GM23338 (cell line): ENCODE results near the gene UBXN7. TPM values are rescaled to one million over a fixed set of nuclear protein-coding genes. Genes with fewer than 3 reads are reported as not detected.
A peak's percentile ranks its signal among the peaks of the same experiment; 100 is the strongest.

ENCODE experiments used
- ATAC-seq: fragments of 200-7000 bp; cut with Tn5 transposase; 3 replicates; pipeline ENCODE4 v1.9.1; 2020
- DNase-seq: peaks from one replicate; pipeline ENCODE4 v3.0.0-alpha.2; 2015; ENCODE audit warnings: low spot score
- H2AFZ ChIP-seq: fragments of 200-600 bp; sonication (generic); 2 replicates; pipeline ENCODE4 v1.8.0; 2016; ENCODE audit warnings: antibody characterized with exemption, mild to moderate bottlenecking, moderate library complexity
- H3F3A ChIP-seq: fragments of 200-600 bp; sonication (generic); replicated peaks from 2 replicates; pipeline ENCODE4 v1.8.0; 2017; ENCODE audit warnings: antibody characterized with exemption, mixed run types, low read depth
- H3K27ac ChIP-seq: fragments of 200-600 bp; sonication (generic); 2 replicates; pipeline ENCODE4 v1.6.1; 2016; ENCODE audit warnings: low read depth
- H3K27me3 ChIP-seq: fragments of 200-600 bp; sonication (generic); 2 replicates; pipeline ENCODE4 v1.8.0; 2016; ENCODE audit warnings: mild to moderate bottlenecking, mixed run types, moderate library complexity; ENCODE audit not compliant: insufficient read depth
- H3K36me3 ChIP-seq: fragments of 200-600 bp; sonication (generic); 2 replicates; pipeline ENCODE4 v1.8.0; 2016; ENCODE audit warnings: mild to moderate bottlenecking; ENCODE audit not compliant: insufficient read depth
- H3K4me1 ChIP-seq: fragments of 200-600 bp; sonication (generic); 2 replicates; pipeline ENCODE4 v1.8.0; 2016; ENCODE audit warnings: mild to moderate bottlenecking, moderate library complexity; ENCODE audit not compliant: insufficient read depth
- H3K4me2 ChIP-seq: fragments of 200-600 bp; sonication (generic); 2 replicates; pipeline ENCODE4 v1.7.1; 2017; ENCODE audit warnings: mixed run types
- H3K4me3 ChIP-seq: fragments of 200-600 bp; sonication (generic); 2 replicates; pipeline ENCODE4 v1.6.1; 2016; ENCODE audit warnings: mixed run types
- H3K79me2 ChIP-seq: fragments of 200-600 bp; sonication (generic); replicated peaks from 2 replicates; pipeline ENCODE4 v1.8.0; 2017; ENCODE audit warnings: mild to moderate bottlenecking; ENCODE audit not compliant: insufficient read depth
- H3K9me2 ChIP-seq: fragments of 200-600 bp; sonication (generic); 2 replicates; pipeline ENCODE4 v1.8.0; 2017; ENCODE audit not compliant: insufficient read depth
- H4K20me1 ChIP-seq: fragments of 200-600 bp; sonication (generic); replicated peaks from 2 replicates; pipeline ENCODE4 v1.8.0; 2017; ENCODE audit warnings: mild to moderate bottlenecking; ENCODE audit not compliant: insufficient read depth
- H3K27ac Mint-ChIP-seq: 2 replicates; pipeline ENCODE4 v1.8.0; 2020; ENCODE audit warnings: inconsistent platforms, mild to moderate bottlenecking, moderate library complexity, mixed read lengths
- H3K27me3 Mint-ChIP-seq: 3 replicates; pipeline ENCODE4 v1.8.0; 2022; ENCODE audit warnings: low read depth, mild to moderate bottlenecking, moderate library complexity, mixed read lengths, inconsistent platforms; ENCODE audit not compliant: insufficient read depth, poor library complexity
- H3K36me3 Mint-ChIP-seq: 3 replicates; pipeline ENCODE4 v1.8.0; 2021; ENCODE audit warnings: low read depth, mild to moderate bottlenecking, inconsistent platforms, moderate library complexity, mixed read lengths
- H3K4me1 Mint-ChIP-seq: 3 replicates; pipeline ENCODE4 v1.8.0; 2020; ENCODE audit warnings: mild to moderate bottlenecking, inconsistent platforms, mixed read lengths
- H3K4me3 Mint-ChIP-seq: 3 replicates; pipeline ENCODE4 v1.8.0; 2021; ENCODE audit warnings: moderate library complexity, mild to moderate bottlenecking, inconsistent platforms, mixed read lengths
- H3K9me3 Mint-ChIP-seq: 3 replicates; pipeline ENCODE4 v1.8.0; 2020; ENCODE audit warnings: moderate library complexity, mild to moderate bottlenecking, inconsistent platforms, mixed read lengths
- CREB1 ChIP-seq: fragments of 250-450 bp; sonication (Bioruptor Pico); IDR thresholded peaks from 2 replicates; pipeline ENCODE4 v1.5.0; 2020; ENCODE audit warnings: low read depth, mild to moderate bottlenecking, moderate library complexity
- EZH2 ChIP-seq: fragments of 200-600 bp; sonication (generic); IDR thresholded peaks from one replicate; pipeline ENCODE4 v1.8.0; 2017; ENCODE audit warnings: antibody characterized with exemption, mild to moderate bottlenecking, low read depth; ENCODE audit not compliant: unreplicated experiment
- EZH2phosphoT487 ChIP-seq: fragments of 200-600 bp; sonication (generic); IDR thresholded peaks from one replicate; pipeline ENCODE4 v1.8.1; 2018; ENCODE audit warnings: antibody characterized with exemption; ENCODE audit not compliant: unreplicated experiment
- JUNB ChIP-seq: IDR thresholded peaks from one replicate; pipeline ENCODE4 v1.6.1; 2016; ENCODE audit warnings: antibody characterized with exemption; ENCODE audit not compliant: unreplicated experiment
- NANOG ChIP-seq: IDR thresholded peaks from 2 replicates; pipeline ENCODE4 v1.6.1; 2016; ENCODE audit warnings: antibody characterized with exemption, borderline replicate concordance
- POLR2AphosphoS5 ChIP-seq: IDR thresholded peaks from 2 replicates; pipeline ENCODE4 v1.6.1; 2016; ENCODE audit warnings: antibody characterized with exemption, low read depth
- STAT1 ChIP-seq: IDR thresholded peaks from one replicate; pipeline ENCODE4 v1.6.1; 2016; ENCODE audit warnings: antibody characterized with exemption; ENCODE audit not compliant: unreplicated experiment
- ZNF114 ChIP-seq: fragments of 250-450 bp; sonication (Bioruptor Pico); IDR thresholded peaks from 2 replicates; pipeline ENCODE4 v1.5.0; 2020; ENCODE audit warnings: mild to moderate bottlenecking, moderate library complexity
- ZNF331 ChIP-seq: fragments of 250-450 bp; sonication (Bioruptor Pico); IDR thresholded peaks from 2 replicates; pipeline ENCODE4 v1.5.0; 2020; ENCODE audit warnings: low read depth, mild to moderate bottlenecking, moderate library complexity
- polyA plus RNA-seq: library from polyadenylated mRNA; unstranded; fragments of >200 nt; fragmentation: Nextera tagmentation; extraction: Ambion mirVana; gene quantifications from 2 replicates; pipeline ENCODE4 v1.2.1, GENCODE V29; 2016
- total RNA-seq: library from RNA; depleted of rRNA; stranded (reverse); fragments of >200 nt; shearing (Covaris generic); gene quantifications from 2 replicates; pipeline ENCODE4 v1.2.3, GENCODE V29; 2014
- TF ChIP-seq, protein P1 (sequence below), 2 experiments: fragments of 200-600 bp in 1 of 2; sonication (generic) in 1 of 2; conservative IDR thresholded peaks; 2 replicates each; pipeline versions ENCODE4 v1.5.1 to v1.6.1; 2016 to 2017; ENCODE audit warnings: antibody characterized with exemption in 2 of 2, low read depth in 2 of 2, mild to moderate bottlenecking in 2 of 2, moderate library complexity in 1 of 2
- TF ChIP-seq, protein P2 (sequence below): IDR thresholded peaks from 2 replicates; pipeline ENCODE4 v1.6.1; 2016; ENCODE audit warnings: antibody characterized with exemption
- TF ChIP-seq, protein P3 (sequence below): IDR thresholded peaks from one replicate; pipeline ENCODE4 v1.6.1; 2018; ENCODE audit warnings: antibody characterized with exemption; ENCODE audit not compliant: unreplicated experiment
- TF ChIP-seq, protein P4 (sequence below): fragments of 250-450 bp; sonication (Bioruptor Pico); IDR thresholded peaks from 2 replicates; pipeline ENCODE4 v1.5.0; 2020; ENCODE audit warnings: mild to moderate bottlenecking, moderate library complexity

Gene UBXN7
- total and polyA plus RNA-seq, 2 experiments from 2014 or later: 37.9 to 46.2 TPM

- TF ChIP-seq NANOG (no peak), ZNF114 (no peak), CREB1 (CRISPR knock-in tag) (no peak), POLR2AphosphoS5 (no peak), ZNF331 (CRISPR knock-in tag) (no peak), JUNB (no peak), STAT1 (no peak), EZH2phosphoT487 (no peak), EZH2 (no peak)
- TF ChIP-seq, protein P1, sequence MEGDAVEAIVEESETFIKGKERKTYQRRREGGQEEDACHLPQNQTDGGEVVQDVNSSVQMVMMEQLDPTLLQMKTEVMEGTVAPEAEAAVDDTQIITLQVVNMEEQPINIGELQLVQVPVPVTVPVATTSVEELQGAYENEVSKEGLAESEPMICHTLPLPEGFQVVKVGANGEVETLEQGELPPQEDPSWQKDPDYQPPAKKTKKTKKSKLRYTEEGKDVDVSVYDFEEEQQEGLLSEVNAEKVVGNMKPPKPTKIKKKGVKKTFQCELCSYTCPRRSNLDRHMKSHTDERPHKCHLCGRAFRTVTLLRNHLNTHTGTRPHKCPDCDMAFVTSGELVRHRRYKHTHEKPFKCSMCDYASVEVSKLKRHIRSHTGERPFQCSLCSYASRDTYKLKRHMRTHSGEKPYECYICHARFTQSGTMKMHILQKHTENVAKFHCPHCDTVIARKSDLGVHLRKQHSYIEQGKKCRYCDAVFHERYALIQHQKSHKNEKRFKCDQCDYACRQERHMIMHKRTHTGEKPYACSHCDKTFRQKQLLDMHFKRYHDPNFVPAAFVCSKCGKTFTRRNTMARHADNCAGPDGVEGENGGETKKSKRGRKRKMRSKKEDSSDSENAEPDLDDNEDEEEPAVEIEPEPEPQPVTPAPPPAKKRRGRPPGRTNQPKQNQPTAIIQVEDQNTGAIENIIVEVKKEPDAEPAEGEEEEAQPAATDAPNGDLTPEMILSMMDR (conservative IDR thresholded peaks at IDR 0.05; ENCODE audit: low read depth in 2 of 2): no peak
- TF ChIP-seq, protein P2, sequence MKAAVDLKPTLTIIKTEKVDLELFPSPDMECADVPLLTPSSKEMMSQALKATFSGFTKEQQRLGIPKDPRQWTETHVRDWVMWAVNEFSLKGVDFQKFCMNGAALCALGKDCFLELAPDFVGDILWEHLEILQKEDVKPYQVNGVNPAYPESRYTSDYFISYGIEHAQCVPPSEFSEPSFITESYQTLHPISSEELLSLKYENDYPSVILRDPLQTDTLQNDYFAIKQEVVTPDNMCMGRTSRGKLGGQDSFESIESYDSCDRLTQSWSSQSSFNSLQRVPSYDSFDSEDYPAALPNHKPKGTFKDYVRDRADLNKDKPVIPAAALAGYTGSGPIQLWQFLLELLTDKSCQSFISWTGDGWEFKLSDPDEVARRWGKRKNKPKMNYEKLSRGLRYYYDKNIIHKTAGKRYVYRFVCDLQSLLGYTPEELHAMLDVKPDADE: no peak
- TF ChIP-seq, protein P3, sequence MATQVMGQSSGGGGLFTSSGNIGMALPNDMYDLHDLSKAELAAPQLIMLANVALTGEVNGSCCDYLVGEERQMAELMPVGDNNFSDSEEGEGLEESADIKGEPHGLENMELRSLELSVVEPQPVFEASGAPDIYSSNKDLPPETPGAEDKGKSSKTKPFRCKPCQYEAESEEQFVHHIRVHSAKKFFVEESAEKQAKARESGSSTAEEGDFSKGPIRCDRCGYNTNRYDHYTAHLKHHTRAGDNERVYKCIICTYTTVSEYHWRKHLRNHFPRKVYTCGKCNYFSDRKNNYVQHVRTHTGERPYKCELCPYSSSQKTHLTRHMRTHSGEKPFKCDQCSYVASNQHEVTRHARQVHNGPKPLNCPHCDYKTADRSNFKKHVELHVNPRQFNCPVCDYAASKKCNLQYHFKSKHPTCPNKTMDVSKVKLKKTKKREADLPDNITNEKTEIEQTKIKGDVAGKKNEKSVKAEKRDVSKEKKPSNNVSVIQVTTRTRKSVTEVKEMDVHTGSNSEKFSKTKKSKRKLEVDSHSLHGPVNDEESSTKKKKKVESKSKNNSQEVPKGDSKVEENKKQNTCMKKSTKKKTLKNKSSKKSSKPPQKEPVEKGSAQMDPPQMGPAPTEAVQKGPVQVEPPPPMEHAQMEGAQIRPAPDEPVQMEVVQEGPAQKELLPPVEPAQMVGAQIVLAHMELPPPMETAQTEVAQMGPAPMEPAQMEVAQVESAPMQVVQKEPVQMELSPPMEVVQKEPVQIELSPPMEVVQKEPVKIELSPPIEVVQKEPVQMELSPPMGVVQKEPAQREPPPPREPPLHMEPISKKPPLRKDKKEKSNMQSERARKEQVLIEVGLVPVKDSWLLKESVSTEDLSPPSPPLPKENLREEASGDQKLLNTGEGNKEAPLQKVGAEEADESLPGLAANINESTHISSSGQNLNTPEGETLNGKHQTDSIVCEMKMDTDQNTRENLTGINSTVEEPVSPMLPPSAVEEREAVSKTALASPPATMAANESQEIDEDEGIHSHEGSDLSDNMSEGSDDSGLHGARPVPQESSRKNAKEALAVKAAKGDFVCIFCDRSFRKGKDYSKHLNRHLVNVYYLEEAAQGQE: no peak
- TF ChIP-seq, protein P4, sequence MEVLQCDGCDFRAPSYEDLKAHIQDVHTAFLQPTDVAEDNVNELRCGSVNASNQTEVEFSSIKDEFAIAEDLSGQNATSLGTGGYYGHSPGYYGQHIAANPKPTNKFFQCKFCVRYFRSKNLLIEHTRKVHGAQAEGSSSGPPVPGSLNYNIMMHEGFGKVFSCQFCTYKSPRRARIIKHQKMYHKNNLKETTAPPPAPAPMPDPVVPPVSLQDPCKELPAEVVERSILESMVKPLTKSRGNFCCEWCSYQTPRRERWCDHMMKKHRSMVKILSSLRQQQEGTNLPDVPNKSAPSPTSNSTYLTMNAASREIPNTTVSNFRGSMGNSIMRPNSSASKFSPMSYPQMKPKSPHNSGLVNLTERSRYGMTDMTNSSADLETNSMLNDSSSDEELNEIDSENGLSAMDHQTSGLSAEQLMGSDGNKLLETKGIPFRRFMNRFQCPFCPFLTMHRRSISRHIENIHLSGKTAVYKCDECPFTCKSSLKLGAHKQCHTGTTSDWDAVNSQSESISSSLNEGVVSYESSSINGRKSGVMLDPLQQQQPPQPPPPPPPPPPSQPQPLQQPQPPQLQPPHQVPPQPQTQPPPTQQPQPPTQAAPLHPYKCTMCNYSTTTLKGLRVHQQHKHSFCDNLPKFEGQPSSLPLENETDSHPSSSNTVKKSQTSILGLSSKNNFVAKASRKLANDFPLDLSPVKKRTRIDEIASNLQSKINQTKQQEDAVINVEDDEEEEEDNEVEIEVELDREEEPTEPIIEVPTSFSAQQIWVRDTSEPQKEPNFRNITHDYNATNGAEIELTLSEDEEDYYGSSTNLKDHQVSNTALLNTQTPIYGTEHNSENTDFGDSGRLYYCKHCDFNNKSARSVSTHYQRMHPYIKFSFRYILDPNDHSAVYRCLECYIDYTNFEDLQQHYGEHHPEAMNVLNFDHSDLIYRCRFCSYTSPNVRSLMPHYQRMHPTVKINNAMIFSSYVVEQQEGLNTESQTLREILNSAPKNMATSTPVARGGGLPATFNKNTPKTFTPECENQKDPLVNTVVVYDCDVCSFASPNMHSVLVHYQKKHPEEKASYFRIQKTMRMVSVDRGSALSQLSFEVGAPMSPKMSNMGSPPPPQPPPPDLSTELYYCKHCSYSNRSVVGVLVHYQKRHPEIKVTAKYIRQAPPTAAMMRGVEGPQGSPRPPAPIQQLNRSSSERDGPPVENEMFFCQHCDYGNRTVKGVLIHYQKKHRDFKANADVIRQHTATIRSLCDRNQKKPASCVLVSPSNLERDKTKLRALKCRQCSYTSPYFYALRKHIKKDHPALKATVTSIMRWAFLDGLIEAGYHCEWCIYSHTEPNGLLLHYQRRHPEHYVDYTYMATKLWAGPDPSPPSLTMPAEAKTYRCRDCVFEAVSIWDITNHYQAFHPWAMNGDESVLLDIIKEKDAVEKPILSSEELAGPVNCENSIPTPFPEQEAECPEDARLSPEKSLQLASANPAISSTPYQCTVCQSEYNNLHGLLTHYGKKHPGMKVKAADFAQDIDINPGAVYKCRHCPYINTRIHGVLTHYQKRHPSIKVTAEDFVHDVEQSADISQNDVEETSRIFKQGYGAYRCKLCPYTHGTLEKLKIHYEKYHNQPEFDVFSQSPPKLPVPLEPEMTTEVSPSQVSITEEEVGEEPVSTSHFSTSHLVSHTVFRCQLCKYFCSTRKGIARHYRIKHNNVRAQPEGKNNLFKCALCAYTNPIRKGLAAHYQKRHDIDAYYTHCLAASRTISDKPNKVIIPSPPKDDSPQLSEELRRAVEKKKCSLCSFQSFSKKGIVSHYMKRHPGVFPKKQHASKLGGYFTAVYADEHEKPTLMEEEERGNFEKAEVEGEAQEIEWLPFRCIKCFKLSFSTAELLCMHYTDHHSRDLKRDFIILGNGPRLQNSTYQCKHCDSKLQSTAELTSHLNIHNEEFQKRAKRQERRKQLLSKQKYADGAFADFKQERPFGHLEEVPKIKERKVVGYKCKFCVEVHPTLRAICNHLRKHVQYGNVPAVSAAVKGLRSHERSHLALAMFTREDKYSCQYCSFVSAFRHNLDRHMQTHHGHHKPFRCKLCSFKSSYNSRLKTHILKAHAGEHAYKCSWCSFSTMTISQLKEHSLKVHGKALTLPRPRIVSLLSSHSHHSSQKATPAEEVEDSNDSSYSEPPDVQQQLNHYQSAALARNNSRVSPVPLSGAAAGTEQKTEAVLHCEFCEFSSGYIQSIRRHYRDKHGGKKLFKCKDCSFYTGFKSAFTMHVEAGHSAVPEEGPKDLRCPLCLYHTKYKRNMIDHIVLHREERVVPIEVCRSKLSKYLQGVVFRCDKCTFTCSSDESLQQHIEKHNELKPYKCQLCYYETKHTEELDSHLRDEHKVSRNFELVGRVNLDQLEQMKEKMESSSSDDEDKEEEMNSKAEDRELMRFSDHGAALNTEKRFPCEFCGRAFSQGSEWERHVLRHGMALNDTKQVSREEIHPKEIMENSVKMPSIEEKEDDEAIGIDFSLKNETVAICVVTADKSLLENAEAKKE (CRISPR knock-in tag): no peak
- H3K9me2 ChIP-seq: no peaks in the 10 kb centered on the region
- H3F3A ChIP-seq: no peaks in the 10 kb centered on the region
- Mint-ChIP-seq H3K27ac (peak overlapping the region; percentile 71; the same call in 1 of the 2 replicates), H3K4me1 (peaks cover 5% of the 10 kb centered on the region; the same call in 1 of the 3 replicates), H3K36me3 (no peaks in the 10 kb centered on the region; the same call in 2 of the 3 replicates), H3K27me3 (peaks cover 16% of the 10 kb centered on the region), H3K9me3 (no peaks in the 10 kb centered on the region), H3K4me3 (no peak overlapping the region)
- ATAC-seq (no peak), DNase-seq (no peak)
- no peaks in the 10 kb centered on the region for H3K4me1 ChIP-seq
- no peak overlapping the region for H3K27ac ChIP-seq
- H3K36me3 ChIP-seq: no peaks in the 10 kb centered on the region
- H4K20me1 ChIP-seq: no peaks in the 10 kb centered on the region
- H3K4me3 ChIP-seq: no peak overlapping the region
- no peak overlapping the region for H3K4me2 ChIP-seq
- H3K79me2 ChIP-seq: no peaks in the 10 kb centered on the region
- H3K27me3 ChIP-seq: no peaks in the 10 kb centered on the region
- no peak overlapping the region for H2AFZ ChIP-seq
Observed at GRCh38 chr3:196321162-196321561, 111.1 kb downstream of the UBXN7 start.
